SJCRH30 (cell line): ENCODE measurements around the gene RMI1. TPM values are rescaled to one million over a fixed set of nuclear protein-coding genes. Genes with fewer than 3 reads are reported as not detected.

ENCODE experiments used
- DNase-seq, 2 experiments: peaks; one replicate each; pipeline ENCODE4 v3.0.0-alpha.2; 2015 to 2020
- H3K27ac ChIP-seq: fragments of 250-450 bp; sonication (Bioruptor Pico); 2 replicates; pipeline ENCODE4 v1.5.1; 2020; ENCODE audit warnings: mild to moderate bottlenecking, moderate library complexity
- H3K27me3 ChIP-seq: fragments of 250-450 bp; sonication (Bioruptor Pico); 2 replicates; pipeline ENCODE4 v1.5.1; 2020; ENCODE audit warnings: mild to moderate bottlenecking, moderate library complexity
- H3K36me3 ChIP-seq: fragments of 250-450 bp; sonication (Bioruptor Pico); 2 replicates; pipeline ENCODE4 v1.5.1; 2020; ENCODE audit warnings: mild to moderate bottlenecking, moderate library complexity
- H3K4me1 ChIP-seq: fragments of 250-450 bp; sonication (Bioruptor Pico); 2 replicates; pipeline ENCODE4 v1.5.1; 2020; ENCODE audit warnings: mild to moderate bottlenecking, moderate library complexity
- H3K4me3 ChIP-seq: fragments of 250-450 bp; sonication (Bioruptor Pico); 2 replicates; pipeline ENCODE4 v1.5.1; 2020; ENCODE audit warnings: mild to moderate bottlenecking, moderate library complexity
- H3K9me3 ChIP-seq: fragments of 250-450 bp; sonication (Bioruptor Pico); replicated peaks from 2 replicates; pipeline ENCODE4 v1.5.1; 2020; ENCODE audit warnings: mild to moderate bottlenecking, moderate library complexity
- total RNA-seq: library from RNA; depleted of rRNA; stranded (reverse); fragments of >200 nt; shearing (Covaris generic); gene quantifications from 2 replicates; pipeline ENCODE4 v1.2.3, GENCODE V29; 2014

RMI1 gene
- total RNA-seq, 1 experiment from 2014 or later = 10.9 TPM

- Histone ChIP-seq H3K4me1 (peaks cover 13% of the 10 kb centered on the region), H3K9me3 (no peaks in the 10 kb centered on the region), H3K27ac (no peak overlapping the region), H3K36me3 (no peaks in the 10 kb centered on the region), H3K27me3 (no peaks in the 10 kb centered on the region; the same call in 1 of the 2 replicates), H3K4me3 (no peak overlapping the region)
- DNase-seq = peak; percentile 64 to 78
Measured at GRCh38 chr9:83959061-83959460, 21.5 kb upstream of the RMI1 start.

DNA sequence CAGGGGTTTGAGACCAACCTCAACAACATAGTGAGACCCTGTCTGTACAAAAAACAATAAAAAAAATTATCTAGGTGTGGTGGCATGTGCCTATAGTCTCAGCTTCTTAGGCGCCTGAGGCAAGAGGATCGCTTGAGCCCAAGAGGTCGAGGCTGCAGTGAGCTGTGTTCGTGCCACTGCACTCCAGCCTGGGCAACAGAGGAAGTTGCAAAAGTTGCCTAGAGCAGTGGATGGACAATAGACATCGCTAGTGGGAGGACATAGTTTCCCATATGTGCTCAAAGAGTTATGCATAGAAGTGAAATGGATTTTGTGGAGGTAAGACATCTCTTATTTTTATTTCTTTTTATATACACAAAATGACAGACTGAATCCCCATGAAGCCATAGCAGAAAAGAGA is 19.6 kb upstream of the RMI1 start:
- H3K4me1 ChIP-seq = peaks cover 13% of the 10 kb centered on the region
- H3K9me3 ChIP-seq = no peaks in the 10 kb centered on the region
- H3K36me3 ChIP-seq = no peaks in the 10 kb centered on the region; the same call in 1 of the 2 replicates
- no peak overlapping the region for H3K4me3 ChIP-seq
- DNase-seq = no peak
- H3K27ac ChIP-seq = no peak overlapping the region
- no peaks in the 10 kb centered on the region; the same call in 1 of the 2 replicates for H3K27me3 ChIP-seq

DNA sequence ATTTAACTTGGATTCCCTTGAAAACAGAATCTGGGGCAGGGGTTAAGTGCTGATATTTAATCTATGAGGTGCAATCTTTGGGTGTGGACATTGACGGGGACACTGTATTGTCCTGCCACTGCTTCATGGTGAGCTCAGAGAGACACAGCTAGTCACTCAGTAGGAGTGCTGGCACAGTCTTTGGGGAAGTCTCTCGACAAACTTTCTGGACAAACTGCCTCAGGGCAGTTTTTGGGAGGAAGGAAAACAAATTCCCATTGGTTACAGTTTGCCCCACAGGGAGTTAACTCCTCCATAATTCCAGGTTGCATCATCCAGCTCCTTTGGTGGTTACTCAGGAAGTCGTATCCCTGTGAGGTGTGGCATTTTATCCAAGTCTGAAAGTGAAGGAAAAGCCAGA is 18.4 kb upstream of the RMI1 start:
- H3K27me3 ChIP-seq = no peaks in the 10 kb centered on the region; the same call in 1 of the 2 replicates
- DNase-seq = peak in 1 of 2 experiments; percentile 54
- no peak overlapping the region for H3K27ac ChIP-seq
- H3K4me1 ChIP-seq = peaks cover 13% of the 10 kb centered on the region
- H3K4me3 ChIP-seq = no peak overlapping the region
- no peaks in the 10 kb centered on the region for H3K9me3 ChIP-seq
- H3K36me3 ChIP-seq = peaks cover 10% of the 10 kb centered on the region

GRCh38 chr9:83964973-83965349 is 15.6 kb upstream of the RMI1 start:
- peak in 1 of 2 experiments; percentile 49 for DNase-seq
- H3K27ac ChIP-seq = no peak overlapping the region; the same call in 1 of the 2 replicates

GRCh38 chr9:83965350-83966208 is 15.0 kb upstream of the RMI1 start:
- H3K27ac ChIP-seq = peak overlapping the region; percentile 1; the same call in 1 of the 2 replicates
- peak; percentile 21 to 73 for DNase-seq

More at GRCh38 chr9:83964973-83965349, 15.6 kb upstream of the RMI1 start:
- Histone ChIP-seq H3K4me1 (no peaks in the 10 kb centered on the region), H3K9me3 (no peaks in the 10 kb centered on the region), H3K27me3 (no peaks in the 10 kb centered on the region), H3K36me3 (peaks cover 34% of the 10 kb centered on the region), H3K4me3 (no peak overlapping the region)

DNA sequence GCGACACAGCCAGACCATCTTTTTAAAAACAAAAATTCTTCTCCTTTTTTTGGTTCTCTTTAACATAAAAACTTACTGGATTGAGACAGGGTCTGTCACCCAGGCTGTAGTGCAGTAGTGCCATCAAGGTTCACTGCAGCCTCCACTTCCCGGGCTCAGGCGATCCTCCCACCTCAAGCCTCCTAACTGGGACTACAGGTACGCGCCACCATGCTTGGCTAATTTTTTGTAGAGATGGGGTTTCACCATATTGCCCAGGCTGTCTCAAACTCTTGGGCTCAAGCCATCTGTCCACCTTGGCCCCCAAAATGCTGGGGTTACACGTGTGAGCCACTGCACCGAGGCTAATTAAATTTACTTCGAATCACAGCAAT is 14.4 kb upstream of the RMI1 start:
- H3K27me3 ChIP-seq = no peaks in the 10 kb centered on the region
- no peaks in the 10 kb centered on the region for H3K9me3 ChIP-seq
- no peak overlapping the region for H3K4me3 ChIP-seq
- H3K36me3 ChIP-seq = peaks cover 46% of the 10 kb centered on the region
- H3K4me1 ChIP-seq = no peaks in the 10 kb centered on the region
- H3K27ac ChIP-seq = peak overlapping the region; percentile 1; the same call in 1 of the 2 replicates
- DNase-seq = no peak

More at GRCh38 chr9:83965350-83966208, 15.0 kb upstream of the RMI1 start:
- Histone ChIP-seq H3K36me3 (peaks cover 40% of the 10 kb centered on the region), H3K4me1 (no peaks in the 10 kb centered on the region), H3K4me3 (no peak overlapping the region), H3K9me3 (no peaks in the 10 kb centered on the region), H3K27me3 (no peaks in the 10 kb centered on the region)

- no peak overlapping the region for H3K4me3 ChIP-seq
- H3K36me3 ChIP-seq = peaks cover 55% of the 10 kb centered on the region
- H3K4me1 ChIP-seq = no peaks in the 10 kb centered on the region
- H3K27ac ChIP-seq = no peak overlapping the region
- no peaks in the 10 kb centered on the region for H3K9me3 ChIP-seq
- no peaks in the 10 kb centered on the region for H3K27me3 ChIP-seq
- DNase-seq = no peak
Measured at GRCh38 chr9:83967073-83967472, 13.5 kb upstream of the RMI1 start.

DNA sequence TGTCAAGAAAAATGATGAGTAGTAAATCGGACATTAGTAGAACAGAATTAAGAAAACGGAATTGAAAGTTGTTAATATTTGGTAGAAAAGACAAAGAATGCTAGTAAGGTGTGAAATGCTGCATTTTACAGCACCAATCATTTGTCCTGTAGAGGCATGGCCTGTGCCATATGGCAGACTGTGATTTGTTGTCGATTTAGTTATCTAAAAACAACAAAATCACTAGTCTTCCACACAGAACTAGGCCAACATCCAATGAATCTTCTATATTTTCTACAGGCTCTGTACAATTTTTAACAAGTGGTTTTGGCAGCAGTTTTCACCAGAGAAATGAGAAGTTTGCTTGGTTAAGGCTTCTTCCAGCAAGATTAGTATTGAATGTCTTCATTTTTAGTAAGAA is 11.0 kb upstream of the RMI1 start:
- Histone ChIP-seq H3K4me1 (no peaks in the 10 kb centered on the region), H3K27me3 (no peaks in the 10 kb centered on the region), H3K4me3 (no peak overlapping the region), H3K36me3 (peaks cover 80% of the 10 kb centered on the region), H3K9me3 (no peaks in the 10 kb centered on the region), H3K27ac (no peak overlapping the region)
- DNase-seq = no peak

DNA sequence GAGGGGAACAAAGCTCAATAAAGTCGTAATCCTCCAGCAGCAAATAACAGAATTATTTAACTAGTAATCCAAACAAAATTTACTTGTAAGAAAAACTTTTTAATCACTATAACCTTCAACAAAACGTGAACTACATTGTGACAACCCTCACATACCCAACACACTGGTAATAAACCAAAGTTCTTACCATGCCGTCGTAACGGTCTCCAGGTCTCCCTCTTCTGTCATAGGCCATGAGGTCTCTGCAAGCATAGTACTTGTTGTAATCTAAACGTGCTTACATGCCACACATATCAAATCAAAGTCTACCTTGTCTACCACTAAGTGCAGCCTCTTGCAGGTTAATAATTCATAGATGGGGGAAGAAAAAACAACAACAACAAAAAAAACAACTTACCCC is 9.1 kb upstream of the RMI1 start:
- Histone ChIP-seq H3K27me3 (no peaks in the 10 kb centered on the region), H3K36me3 (peaks cover 96% of the 10 kb centered on the region)
- DNase-seq = no peak

GRCh38 chr9:83972286-83972685 is 8.3 kb upstream of the RMI1 start:
- Histone ChIP-seq H3K36me3 (peaks cover 96% of the 10 kb centered on the region), H3K9me3 (no peaks in the 10 kb centered on the region), H3K4me3 (no peak overlapping the region), H3K4me1 (peaks cover 7% of the 10 kb centered on the region; the same call in 1 of the 2 replicates), H3K27ac (no peak overlapping the region), H3K27me3 (no peaks in the 10 kb centered on the region)
- DNase-seq = no peak

More for the DNA sequence above, 9.1 kb upstream of the RMI1 start:
- peaks cover 2% of the 10 kb centered on the region; the same call in 1 of the 2 replicates for H3K4me1 ChIP-seq
- H3K9me3 ChIP-seq = no peaks in the 10 kb centered on the region
- no peak overlapping the region for H3K4me3 ChIP-seq
- H3K27ac ChIP-seq = no peak overlapping the region

- Histone ChIP-seq H3K27ac (no peak overlapping the region), H3K27me3 (no peaks in the 10 kb centered on the region), H3K4me3 (no peak overlapping the region), H3K9me3 (no peaks in the 10 kb centered on the region), H3K4me1 (peaks cover 9% of the 10 kb centered on the region; the same call in 1 of the 2 replicates), H3K36me3 (peaks cover 95% of the 10 kb centered on the region)
- DNase-seq = no peak
Measured at GRCh38 chr9:83975300-83975699, 5.3 kb upstream of the RMI1 start.

GRCh38 chr9:83976372-83976771 is 4.2 kb upstream of the RMI1 start:
- no peaks in the 10 kb centered on the region for H3K27me3 ChIP-seq
- H3K4me3 ChIP-seq = no peak overlapping the region
- H3K36me3 ChIP-seq = peaks cover 84% of the 10 kb centered on the region
- H3K27ac ChIP-seq = no peak overlapping the region
- no peaks in the 10 kb centered on the region for H3K9me3 ChIP-seq
- no peak for DNase-seq
- peaks cover 9% of the 10 kb centered on the region; the same call in 1 of the 2 replicates for H3K4me1 ChIP-seq

- H3K36me3 ChIP-seq = peaks cover 76% of the 10 kb centered on the region
- peak overlapping the region; percentile 97 for H3K4me3 ChIP-seq
Measured at GRCh38 chr9:83977196-83977595, 3.4 kb upstream of the RMI1 start.

GRCh38 chr9:83978992-83979811 is 1.4 kb upstream of the RMI1 start:
- Histone ChIP-seq H3K36me3 (peaks cover 56% of the 10 kb centered on the region), H3K4me3 (peak overlapping the region; percentile 97), H3K4me1 (peaks cover 9% of the 10 kb centered on the region; the same call in 1 of the 2 replicates), H3K27ac (peak overlapping the region; percentile 100), H3K9me3 (no peaks in the 10 kb centered on the region), H3K27me3 (no peaks in the 10 kb centered on the region)
- peak; percentile 91 to 94 for DNase-seq

More at GRCh38 chr9:83977196-83977595, 3.4 kb upstream of the RMI1 start:
- Histone ChIP-seq H3K27me3 (no peaks in the 10 kb centered on the region), H3K9me3 (no peaks in the 10 kb centered on the region), H3K4me1 (peaks cover 9% of the 10 kb centered on the region; the same call in 1 of the 2 replicates), H3K27ac (no peak overlapping the region)
- DNase-seq = no peak
